AG04450 (cell line): ENCODE data around the gene C5. TPM values are rescaled to one million over a fixed set of nuclear protein-coding genes. Genes with fewer than 3 reads are reported as not detected.

ENCODE experiments used
- CTCF ChIA-PET: fragments of 300-600, 350-600 bp; formaldehyde crosslinking; extraction: SDS; loops from one replicate; lab custom pipeline; 2022; ENCODE audit warnings: antibody characterized with exemption, inconsistent platforms; lab: Charles Lee
- POLR2A ChIA-PET: fragments of 350-600 bp; formaldehyde crosslinking; extraction: SDS; loops from one replicate; lab custom pipeline; 2021; ENCODE audit warnings: antibody characterized with exemption, inconsistent platforms; lab: Yijun Ruan, JAX
- DNase-seq: peaks from one replicate; pipeline ENCODE4 v3.0.0-alpha.2; 2011; ENCODE audit warnings: low read depth, low spot score
- H3K27ac ChIP-seq: one replicate; pipeline ENCODE4 v1.5.1; 2012; ENCODE audit warnings: low read depth, low read length, control low read depth
- H3K27me3 ChIP-seq: one replicate; pipeline ENCODE4 v1.6.0; 2012; ENCODE audit warnings: low read length; ENCODE audit not compliant: control insufficient read depth, insufficient read depth
- H3K4me3 ChIP-seq: 2 replicates; pipeline ENCODE4 v1.5.1; 2011; ENCODE audit warnings: mild to moderate bottlenecking, low read depth, low read length, control low read depth
- H3K9me3 ChIP-seq: 2 replicates; pipeline ENCODE4 v1.5.1; 2012; ENCODE audit warnings: low read length; ENCODE audit not compliant: control insufficient read depth, insufficient read depth
- polyA plus RNA-seq: library from polyadenylated mRNA; depleted of rRNA; stranded (reverse); fragments of >200 nt; gene quantifications from 2 replicates; pipeline ENCODE4 v1.2.3, GENCODE V29; 2011
- TF ChIP-seq, protein P1 (sequence below): IDR thresholded peaks from 2 replicates; pipeline ENCODE4 v1.5.1; 2011; ENCODE audit warnings: low read depth, low read length, control low read depth, inconsistent platforms

The C5 gene
- polyA plus RNA-seq, 1 experiment = 2.2 TPM

DNA sequence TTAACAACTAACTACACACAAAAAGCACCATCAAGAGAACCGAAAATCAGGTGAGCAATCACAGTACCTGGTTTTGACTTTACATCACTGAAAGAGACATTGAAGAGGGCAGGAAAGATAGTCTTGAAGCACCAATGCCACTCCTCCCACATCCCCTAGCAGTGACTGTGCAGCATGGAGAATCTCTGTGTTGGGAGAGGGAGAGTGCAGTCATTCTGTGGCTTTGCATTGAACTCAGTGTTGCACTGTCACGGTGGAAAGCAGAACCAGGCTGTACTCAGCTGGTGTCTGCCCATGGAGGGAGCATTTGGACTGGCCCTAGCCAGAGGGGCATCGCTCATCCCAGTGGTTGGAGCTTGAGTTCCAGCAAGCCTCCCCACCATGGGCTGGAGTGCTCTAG is 40.4 kb downstream of the C5 start:
- Histone ChIP-seq H3K27ac (no peak overlapping the region), H3K27me3 (no peaks in the 10 kb centered on the region), H3K9me3 (no peaks in the 10 kb centered on the region), H3K4me3 (no peak overlapping the region)
- ChIA-PET POLR2A (no interaction called here), CTCF (interaction anchor here (1.6 kb wide), 1 partner anchor 50 kb away, joined by 4 read pairs; no protein-coding TSS in a partner anchor)
- DNase-seq = no peak
- TF ChIP-seq, protein P1, sequence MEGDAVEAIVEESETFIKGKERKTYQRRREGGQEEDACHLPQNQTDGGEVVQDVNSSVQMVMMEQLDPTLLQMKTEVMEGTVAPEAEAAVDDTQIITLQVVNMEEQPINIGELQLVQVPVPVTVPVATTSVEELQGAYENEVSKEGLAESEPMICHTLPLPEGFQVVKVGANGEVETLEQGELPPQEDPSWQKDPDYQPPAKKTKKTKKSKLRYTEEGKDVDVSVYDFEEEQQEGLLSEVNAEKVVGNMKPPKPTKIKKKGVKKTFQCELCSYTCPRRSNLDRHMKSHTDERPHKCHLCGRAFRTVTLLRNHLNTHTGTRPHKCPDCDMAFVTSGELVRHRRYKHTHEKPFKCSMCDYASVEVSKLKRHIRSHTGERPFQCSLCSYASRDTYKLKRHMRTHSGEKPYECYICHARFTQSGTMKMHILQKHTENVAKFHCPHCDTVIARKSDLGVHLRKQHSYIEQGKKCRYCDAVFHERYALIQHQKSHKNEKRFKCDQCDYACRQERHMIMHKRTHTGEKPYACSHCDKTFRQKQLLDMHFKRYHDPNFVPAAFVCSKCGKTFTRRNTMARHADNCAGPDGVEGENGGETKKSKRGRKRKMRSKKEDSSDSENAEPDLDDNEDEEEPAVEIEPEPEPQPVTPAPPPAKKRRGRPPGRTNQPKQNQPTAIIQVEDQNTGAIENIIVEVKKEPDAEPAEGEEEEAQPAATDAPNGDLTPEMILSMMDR = no peak

DNA sequence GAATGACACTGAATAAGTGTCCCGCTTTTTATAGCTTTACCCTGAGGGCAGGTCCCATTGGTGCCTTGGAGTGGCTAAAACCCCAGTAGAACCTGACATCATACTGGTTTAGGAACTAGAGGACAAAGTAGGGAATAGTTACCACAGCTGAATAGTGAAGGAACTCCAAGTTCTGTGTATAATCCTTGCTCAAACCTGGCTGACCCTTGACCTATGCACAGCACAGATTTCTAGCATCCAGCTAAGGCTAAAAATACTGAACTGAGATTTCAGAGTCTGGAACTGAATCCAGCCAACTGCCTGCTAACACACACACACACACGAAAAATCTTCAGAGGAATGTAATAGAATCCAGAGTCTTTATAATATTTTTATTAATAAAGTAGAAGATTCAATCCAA is 50.8 kb downstream of the C5 start:
- H3K9me3 ChIP-seq = no peaks in the 10 kb centered on the region
- CTCF ChIA-PET = interaction anchor here (0.6 to 1.5 kb wide), 2 partner anchors 14 to 108 kb away, joined by 3 to 9 read pairs; no protein-coding TSS in a partner anchor
- POLR2A ChIA-PET = no interaction called here

DNA sequence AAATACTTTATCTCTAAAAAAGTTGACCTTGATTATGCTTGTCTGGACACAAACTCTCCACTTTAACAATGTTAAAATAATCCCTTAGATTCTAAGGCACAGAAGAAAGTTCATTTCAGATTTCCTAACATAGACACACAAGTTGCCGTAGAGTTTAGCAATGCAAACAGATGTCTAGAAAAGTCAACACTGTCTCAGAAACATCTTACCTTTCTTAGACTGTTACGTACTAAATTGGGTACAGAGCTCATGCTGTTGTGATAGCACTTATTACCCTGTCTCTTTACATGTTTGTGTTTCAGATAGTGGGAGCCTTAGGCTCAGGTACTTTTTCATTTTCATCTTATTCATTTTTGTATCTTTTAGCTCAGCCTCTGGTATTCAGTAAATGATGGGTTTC is 52.0 kb downstream of the C5 start:
- no peak overlapping the region for H3K27ac ChIP-seq
- no peak for DNase-seq
- H3K4me3 ChIP-seq = no peak overlapping the region
- CTCF ChIA-PET = interaction anchor here (1.0 to 1.5 kb wide), 2 partner anchors 13 to 15 kb away, joined by 3 to 9 read pairs; no protein-coding TSS in a partner anchor
- POLR2A ChIA-PET = no interaction called here
- H3K27me3 ChIP-seq = no peaks in the 10 kb centered on the region
- H3K9me3 ChIP-seq = no peaks in the 10 kb centered on the region
- TF ChIP-seq, protein P1 = no peak

More for the DNA sequence above, 50.8 kb downstream of the C5 start:
- Histone ChIP-seq H3K4me3 (no peak overlapping the region), H3K27me3 (no peaks in the 10 kb centered on the region), H3K27ac (no peak overlapping the region)
- no peak for DNase-seq
- TF ChIP-seq, protein P1 = no peak

DNA sequence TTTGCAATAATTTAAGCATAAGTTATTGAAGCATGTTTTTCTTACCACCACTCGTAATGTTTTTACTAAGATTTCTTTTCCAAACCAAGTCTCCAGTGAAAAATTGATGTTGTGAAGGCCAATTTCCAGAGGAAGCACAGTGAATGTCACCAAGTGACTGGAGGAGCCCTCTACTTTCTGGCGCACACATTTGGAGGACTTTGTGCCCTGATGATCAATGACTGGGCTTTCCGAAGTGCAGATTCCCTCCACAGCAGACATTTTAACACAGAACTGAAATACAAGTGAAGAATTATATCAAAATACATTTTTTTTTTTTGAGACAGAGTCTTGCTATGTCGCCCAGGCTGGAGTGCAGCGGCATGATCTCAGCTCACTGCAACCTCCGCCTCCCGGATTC is 52.6 kb downstream of the C5 start:
- H3K9me3 ChIP-seq = no peaks in the 10 kb centered on the region
- ChIA-PET POLR2A (no interaction called here), CTCF (no interaction called here)
- no peak overlapping the region for H3K27ac ChIP-seq
- TF ChIP-seq, protein P1 = no peak
- no peaks in the 10 kb centered on the region for H3K27me3 ChIP-seq
- no peak for DNase-seq
- H3K4me3 ChIP-seq = no peak overlapping the region

DNA sequence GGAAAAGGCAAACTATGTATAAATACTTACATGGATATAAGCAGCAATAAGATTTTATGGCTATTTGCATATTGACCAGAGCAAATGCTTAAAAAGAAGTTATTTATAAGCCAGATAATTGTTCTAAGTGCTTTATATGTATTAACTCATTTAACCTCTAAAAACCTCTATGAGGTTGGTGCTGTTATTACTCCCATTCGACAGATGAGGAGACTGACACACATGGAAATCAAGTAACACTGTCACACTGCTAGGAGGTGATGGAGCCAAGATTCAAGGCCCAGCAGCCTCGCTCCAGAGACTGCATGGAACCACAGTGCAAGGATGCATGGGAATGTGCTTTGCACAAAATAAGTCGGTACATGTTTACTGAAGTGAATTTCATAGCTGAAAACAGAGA is 53.7 kb downstream of the C5 start:
- POLR2A ChIA-PET = no interaction called here
- H3K4me3 ChIP-seq = no peak overlapping the region
- CTCF ChIA-PET = no interaction called here
- no peaks in the 10 kb centered on the region for H3K9me3 ChIP-seq
- no peak overlapping the region for H3K27ac ChIP-seq
- DNase-seq = no peak
- H3K27me3 ChIP-seq = no peaks in the 10 kb centered on the region
- TF ChIP-seq, protein P1 = no peak
